Activated B cell treated with CpG ODN at 0.5 μM for 24 hours (primary cell): ENCODE data around the gene C2orf92. TPM values are rescaled to one million over a fixed set of nuclear protein-coding genes. Genes with fewer than 3 reads are reported as not detected.

Source experiments
- ATAC-seq: fragments of 200-7000 bp; cut with Tn5 transposase; one replicate; pipeline ENCODE4 v1.10.0; 2021; ENCODE audit warnings: low read depth, mild to moderate bottlenecking, moderate library complexity
- CTCF ChIA-PET: fragments of 350-600 bp; sonication (Branson Sonifier 250); formaldehyde crosslinking; loops from one replicate; lab custom pipeline; 2021; ENCODE audit warnings: antibody characterized with exemption; lab: Charles Lee
- POLR2A ChIA-PET: fragments of 350-600 bp; sonication (Branson Sonifier 250); formaldehyde crosslinking; loops from one replicate; lab custom pipeline; 2021; ENCODE audit warnings: antibody characterized with exemption; lab: Charles Lee
- DNase-seq: peaks from one replicate; pipeline ENCODE4 v3.0.0; 2022
- H3K27ac Mint-ChIP-seq: one replicate; pipeline ENCODE4 v1.8.0; 2020; ENCODE audit warnings: mixed read lengths
- H3K27me3 Mint-ChIP-seq: one replicate; pipeline ENCODE4 v1.8.0; 2021; ENCODE audit warnings: mixed read lengths
- H3K36me3 Mint-ChIP-seq: one replicate; pipeline ENCODE4 v1.8.0; 2021; ENCODE audit warnings: low read depth, mixed read lengths
- H3K4me1 Mint-ChIP-seq: one replicate; pipeline ENCODE4 v1.8.0; 2021; ENCODE audit warnings: mixed read lengths
- H3K4me3 Mint-ChIP-seq: one replicate; pipeline ENCODE4 v1.8.0; 2020; ENCODE audit warnings: mild to moderate bottlenecking, mixed read lengths
- H3K9me3 Mint-ChIP-seq: one replicate; pipeline ENCODE4 v1.8.0; 2020; ENCODE audit warnings: mixed read lengths
- CTCF ChIP-seq: fragments of 200-600 bp; IDR thresholded peaks from one replicate; pipeline ENCODE4 v1.8.0; 2022; ENCODE audit warnings: antibody characterized with exemption, mild to moderate bottlenecking
- intact Hi-C: fragments of 100-400 bp; cut with micrococcal nuclease; formaldehyde crosslinking; loops from one replicate; pipeline ENCODE4 v1.15.1; 2024
- total RNA-seq: library from RNA; stranded (reverse); gene quantifications from 2 replicates; pipeline ENCODE4 v1.2.3, GENCODE V29; 2022

The C2orf92 gene
- total RNA-seq, 1 donor from 2014 or later, result 14.4 TPM

GRCh38 chr2:97712693-97713295 lies 43.3 kb downstream of the C2orf92 start:
- H3K9me3 Mint-ChIP-seq, result no peaks in the 10 kb centered on the region
- intact Hi-C loops, result no loop called here
- peaks cover 9% of the 10 kb centered on the region for H3K27me3 Mint-ChIP-seq
- POLR2A ChIA-PET, result no interaction called here
- H3K36me3 Mint-ChIP-seq, result no peaks in the 10 kb centered on the region
- ATAC-seq (no peak), DNase-seq (no peak)
- no peak overlapping the region for H3K27ac Mint-ChIP-seq
- no peak for TF ChIP-seq CTCF
- CTCF ChIA-PET, result interaction anchor here (1.0 kb wide), 1 partner anchor 14 kb away, joined by 3 read pairs; no protein-coding TSS in a partner anchor
- no peak overlapping the region for H3K4me3 Mint-ChIP-seq
- H3K4me1 Mint-ChIP-seq, result peaks cover 23% of the 10 kb centered on the region

- ChIA-PET CTCF (interaction anchor here (0.8 to 1.3 kb wide), 3 partner anchors 12 to 123 kb away, joined by 3 read pairs; no protein-coding TSS in a partner anchor), POLR2A (no interaction called here)
- intact Hi-C loops, result no loop called here
- H3K27ac Mint-ChIP-seq, result peak within 1 kb of the TSS; percentile 7
- TF ChIP-seq CTCF, result no peak
- ATAC-seq (no peak), DNase-seq (no peak)
- H3K9me3 Mint-ChIP-seq, result no peaks in the 10 kb centered on the region
- H3K4me1 Mint-ChIP-seq, result peaks cover 30% of the 10 kb centered on the region
- H3K4me3 Mint-ChIP-seq, result peak within 1 kb of the TSS; percentile 12
- H3K27me3 Mint-ChIP-seq, result peaks cover 6% of the 10 kb centered on the region
- no peaks in the 10 kb centered on the region for H3K36me3 Mint-ChIP-seq
These were observed 44.0 kb downstream of the C2orf92 start, which contains the start of gene ZAP70 for GRCh38 chr2:97713296-97714083. TSS of gene ZAP70 (plus strand) at chr2:97713576. CDS start at chr2:97724037, 10,461 bp downstream.

GRCh38 chr2:97714084-97714949 lies 44.8 kb downstream of the C2orf92 start:
- H3K9me3 Mint-ChIP-seq, result no peaks in the 10 kb centered on the region
- CTCF ChIA-PET, result interaction anchor here (0.8 to 1.3 kb wide), 4 partner anchors 13 to 474 kb away, joined by 3 read pairs; no protein-coding TSS in a partner anchor

GRCh38 chr2:97714950-97715652 lies 45.6 kb downstream of the C2orf92 start:
- ChIA-PET POLR2A (no interaction called here), CTCF (interaction anchor here (1.0 to 1.3 kb wide), 2 partner anchors 124 to 473 kb away, joined by 3 read pairs; no protein-coding TSS in a partner anchor)
- peaks cover 39% of the 10 kb centered on the region for H3K4me1 Mint-ChIP-seq
- no peak for TF ChIP-seq CTCF
- no peaks in the 10 kb centered on the region for H3K36me3 Mint-ChIP-seq
- ATAC-seq, result no peak
- no peak overlapping the region for H3K27ac Mint-ChIP-seq
- no peak for DNase-seq
- intact Hi-C loops, result no loop called here
- H3K27me3 Mint-ChIP-seq, result no peaks in the 10 kb centered on the region
- H3K4me3 Mint-ChIP-seq, result no peak overlapping the region
- no peaks in the 10 kb centered on the region for H3K9me3 Mint-ChIP-seq

More at GRCh38 chr2:97714084-97714949, 44.8 kb downstream of the C2orf92 start:
- Mint-ChIP-seq H3K27ac (peak overlapping the region; percentile 7), H3K4me3 (no peak overlapping the region), H3K4me1 (peaks cover 38% of the 10 kb centered on the region), H3K36me3 (no peaks in the 10 kb centered on the region), H3K27me3 (peaks cover 3% of the 10 kb centered on the region)
- no peak for TF ChIP-seq CTCF
- no peak for ATAC-seq
- POLR2A ChIA-PET, result no interaction called here
- no peak for DNase-seq
- intact Hi-C loops, result no loop called here
